ENCODE data around the gene FLYWCH1.
"Not testable (repeated sequence)": the region's sequence is repeated elsewhere in the genome, so short reads cannot be mapped to it uniquely, and the experiment has no call there.

Gene FLYWCH1

DNA sequence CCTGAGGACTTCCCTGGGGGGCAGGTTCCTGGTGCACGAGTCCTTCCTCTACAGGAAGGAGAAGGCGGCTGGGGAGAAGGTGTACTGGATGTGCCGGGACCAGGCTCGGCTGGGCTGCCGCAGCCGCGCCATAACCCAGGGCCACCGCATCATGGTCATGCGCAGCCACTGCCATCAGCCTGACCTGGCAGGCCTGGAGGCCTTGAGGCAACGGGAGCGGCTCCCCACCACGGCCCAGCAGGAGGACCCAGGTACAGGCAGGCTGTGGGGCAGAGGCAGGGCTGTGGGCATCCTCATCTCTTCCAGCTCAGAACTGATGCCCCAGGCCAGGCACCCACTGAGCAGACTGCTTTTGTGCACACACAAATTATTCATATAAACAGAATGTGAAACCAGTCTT lies 26.5 kb downstream of the FLYWCH1 start:
- TF ChIP-seq, protein P1, sequence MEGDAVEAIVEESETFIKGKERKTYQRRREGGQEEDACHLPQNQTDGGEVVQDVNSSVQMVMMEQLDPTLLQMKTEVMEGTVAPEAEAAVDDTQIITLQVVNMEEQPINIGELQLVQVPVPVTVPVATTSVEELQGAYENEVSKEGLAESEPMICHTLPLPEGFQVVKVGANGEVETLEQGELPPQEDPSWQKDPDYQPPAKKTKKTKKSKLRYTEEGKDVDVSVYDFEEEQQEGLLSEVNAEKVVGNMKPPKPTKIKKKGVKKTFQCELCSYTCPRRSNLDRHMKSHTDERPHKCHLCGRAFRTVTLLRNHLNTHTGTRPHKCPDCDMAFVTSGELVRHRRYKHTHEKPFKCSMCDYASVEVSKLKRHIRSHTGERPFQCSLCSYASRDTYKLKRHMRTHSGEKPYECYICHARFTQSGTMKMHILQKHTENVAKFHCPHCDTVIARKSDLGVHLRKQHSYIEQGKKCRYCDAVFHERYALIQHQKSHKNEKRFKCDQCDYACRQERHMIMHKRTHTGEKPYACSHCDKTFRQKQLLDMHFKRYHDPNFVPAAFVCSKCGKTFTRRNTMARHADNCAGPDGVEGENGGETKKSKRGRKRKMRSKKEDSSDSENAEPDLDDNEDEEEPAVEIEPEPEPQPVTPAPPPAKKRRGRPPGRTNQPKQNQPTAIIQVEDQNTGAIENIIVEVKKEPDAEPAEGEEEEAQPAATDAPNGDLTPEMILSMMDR (conservative IDR thresholded peaks at IDR 0.05): no peak
- H3K27ac ChIP-seq: no peak overlapping the region

DNA sequence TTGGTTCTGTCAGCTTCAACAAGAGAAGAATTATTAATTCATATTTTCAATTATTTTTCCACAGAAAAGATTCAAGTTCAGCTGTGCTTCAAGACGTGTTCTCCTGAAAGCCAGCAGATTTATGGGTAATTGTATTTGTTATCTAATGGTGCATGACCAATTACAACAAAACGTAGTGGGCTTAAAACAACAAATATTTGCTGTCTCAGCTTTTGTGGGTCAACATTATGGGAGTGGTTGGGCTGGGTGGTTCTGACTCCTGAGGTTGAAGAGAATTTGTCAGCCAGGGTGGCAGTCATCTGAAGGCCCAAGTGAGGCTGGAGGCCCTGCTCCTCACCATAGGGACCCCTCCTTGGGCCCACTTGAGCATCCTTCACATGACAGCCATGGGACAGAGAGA lies 28.2 kb downstream of the FLYWCH1 start:
- TF ChIP-seq, protein P1 (conservative IDR thresholded peaks at IDR 0.05): no peak
- H3K27ac ChIP-seq: no peak overlapping the region

DNA sequence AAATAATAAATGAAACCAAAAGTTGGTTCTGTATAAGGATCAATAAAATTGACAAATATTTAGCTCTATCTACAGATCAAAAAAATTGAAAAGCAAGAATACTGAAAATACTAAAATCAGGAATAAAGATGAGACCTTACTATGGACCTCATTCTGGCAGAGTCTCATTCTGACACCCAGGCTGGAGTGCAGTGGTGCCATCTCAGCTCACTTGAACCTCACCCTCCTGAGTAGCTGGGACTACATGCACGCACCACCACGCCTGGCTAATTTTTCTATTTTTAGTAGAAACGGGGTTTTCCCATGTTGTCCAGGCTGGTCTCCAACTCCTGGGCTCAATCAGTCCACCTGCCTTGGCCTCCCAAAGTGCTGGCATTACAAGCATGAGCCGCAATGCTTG lies 30.3 kb downstream of the FLYWCH1 start:
- TF ChIP-seq, protein P1 (conservative IDR thresholded peaks at IDR 0.05): no peak
- no peak overlapping the region for H3K27ac ChIP-seq

DNA sequence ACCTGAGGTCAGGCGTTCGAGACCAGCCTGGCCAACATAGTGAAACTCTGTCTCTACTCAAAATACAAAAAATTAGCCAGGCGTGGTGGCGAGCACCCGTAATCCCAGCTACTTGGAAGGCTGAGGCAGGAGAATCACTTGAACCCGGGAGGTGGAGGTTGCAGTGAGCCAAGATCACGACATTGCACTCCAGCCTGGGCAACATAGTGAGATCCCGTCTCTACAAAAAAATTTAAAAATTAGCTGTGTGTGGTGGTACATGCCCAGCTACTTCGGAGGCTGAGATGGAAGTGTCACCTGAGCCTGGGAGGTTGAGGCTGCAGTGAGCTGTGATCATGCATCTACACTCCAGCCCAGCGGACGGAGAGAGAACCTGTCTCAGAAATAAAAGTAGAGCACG lies 32.0 kb downstream of the FLYWCH1 start:
- not testable (repeated sequence) for H3K27ac ChIP-seq

DNA sequence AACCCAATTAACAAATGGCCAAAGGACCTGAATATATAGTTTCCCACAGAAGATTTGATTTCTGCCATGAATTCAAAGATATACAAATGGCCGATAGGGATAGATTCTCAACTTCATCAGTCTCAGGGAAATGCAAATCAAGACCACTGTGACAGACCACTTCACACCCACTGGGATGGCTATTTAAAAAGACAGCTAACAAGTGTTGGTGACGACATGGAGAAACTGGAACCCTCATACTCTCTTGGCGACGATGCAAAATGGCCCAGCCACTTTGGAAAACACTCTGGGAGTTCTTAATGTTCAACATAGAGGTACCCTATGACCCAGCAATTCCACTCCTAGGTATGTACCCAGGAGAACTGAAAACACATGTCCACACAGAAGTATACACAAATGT lies 34.9 kb downstream of the FLYWCH1 start:
- H3K27ac ChIP-seq: no peak overlapping the region
- TF ChIP-seq, protein P1 (conservative IDR thresholded peaks at IDR 0.05): no peak

DNA sequence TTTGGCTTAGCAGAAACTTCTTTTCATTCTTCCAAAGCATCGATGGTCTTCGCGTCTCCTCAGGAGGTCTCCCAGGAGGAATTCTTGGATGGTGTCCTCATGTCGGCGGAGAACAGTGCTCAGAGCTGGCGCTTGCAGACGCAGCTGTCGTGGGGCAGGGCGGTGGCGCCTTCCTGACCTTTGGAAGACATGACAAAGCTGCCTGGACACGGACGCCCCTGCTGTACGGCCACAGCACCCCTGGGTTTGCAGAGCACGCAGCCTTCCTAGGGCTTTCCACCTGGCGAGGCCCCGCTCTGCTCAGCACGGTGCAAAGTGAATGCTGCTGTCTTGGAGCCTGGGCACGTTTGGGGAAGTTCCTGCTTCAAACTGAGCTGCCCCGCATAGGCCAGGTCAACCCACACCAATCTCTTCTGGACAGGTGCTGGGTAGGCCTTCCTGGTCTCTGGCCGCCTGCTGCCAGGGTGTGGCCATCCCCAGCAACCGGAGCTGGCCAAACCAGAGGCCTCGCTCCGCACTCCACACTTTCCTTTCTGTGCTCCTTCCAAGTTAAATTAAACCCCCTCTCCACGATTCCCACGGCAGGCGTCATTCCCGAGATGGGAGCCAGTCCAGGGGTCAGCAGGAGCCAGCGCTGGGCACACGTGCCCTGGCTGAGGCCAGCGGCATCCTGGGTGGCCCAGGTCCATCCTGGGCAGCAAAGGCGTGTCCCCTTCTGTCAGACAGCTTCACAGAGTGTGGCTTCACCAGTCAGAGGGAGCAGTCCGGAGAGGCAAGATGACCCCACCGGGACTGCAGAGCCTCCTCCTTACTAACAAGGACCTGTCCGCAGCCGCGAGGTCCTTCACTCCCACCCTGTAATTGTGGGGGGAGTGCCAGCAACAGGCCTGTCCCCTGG lies 37.3 kb downstream of the FLYWCH1 start:
- no peak overlapping the region for H3K27ac ChIP-seq
- TF ChIP-seq, protein P1 (conservative IDR thresholded peaks at IDR 0.05): no peak

DNA sequence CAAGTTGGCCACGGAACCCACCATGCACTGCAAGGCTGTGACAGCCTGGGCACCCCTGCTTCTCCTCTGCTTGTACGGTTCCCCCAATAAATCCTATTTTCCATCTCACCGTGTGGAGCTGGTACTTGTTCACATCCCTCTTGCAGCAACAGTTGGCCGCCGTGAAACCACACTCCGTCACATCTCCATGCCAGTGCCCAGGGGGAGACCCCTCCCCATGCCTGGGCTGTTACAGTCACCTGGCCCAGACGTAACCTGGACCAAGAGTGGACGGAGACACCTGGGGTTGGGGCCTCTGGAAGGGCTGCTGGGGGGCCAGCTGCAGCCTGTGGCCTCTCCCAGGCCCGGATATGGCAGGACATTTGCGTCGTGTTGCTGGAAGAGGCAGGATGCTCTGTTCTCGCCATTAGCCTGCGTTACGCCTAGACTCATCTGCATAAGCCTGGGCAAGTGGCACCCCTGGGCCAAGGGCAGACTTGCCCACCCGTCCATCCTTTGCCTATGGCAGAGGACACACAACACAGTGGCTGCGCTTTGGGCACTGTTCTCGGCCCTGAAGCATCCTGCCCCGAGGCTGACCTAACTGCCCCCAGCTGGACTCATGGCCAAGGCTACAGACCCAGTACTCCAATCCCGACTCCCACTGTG lies 38.1 kb downstream of the FLYWCH1 start:
- TF ChIP-seq, protein P1 (conservative IDR thresholded peaks at IDR 0.05): no peak
- H3K27ac ChIP-seq: no peak overlapping the region

DNA sequence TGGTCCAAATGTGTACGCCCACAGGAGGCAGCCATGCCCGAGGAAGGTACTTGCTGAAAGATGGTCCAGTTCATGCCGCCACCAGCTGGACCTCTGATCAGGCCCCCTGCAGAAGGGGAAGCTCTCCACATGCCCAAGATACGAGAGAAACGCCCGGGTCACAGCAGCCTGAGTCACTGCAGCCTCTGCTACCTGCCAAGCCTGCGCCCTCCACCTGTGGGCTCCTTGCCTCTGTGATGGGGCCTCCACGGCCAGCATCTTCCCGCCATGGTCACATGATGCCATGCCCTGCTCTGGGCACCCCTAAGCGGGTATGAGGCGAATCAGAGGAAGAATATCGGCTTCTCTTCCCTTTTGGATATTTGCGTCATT lies 38.6 kb downstream of the FLYWCH1 start:
- TF ChIP-seq, protein P1 (conservative IDR thresholded peaks at IDR 0.05): no peak
- H3K27ac ChIP-seq: no peak overlapping the region

Data from VCaP (cell line).